ENCODE measurements around the gene DRAM1.

DRAM1 gene

GRCh38 chr12:101948365-101948764, 71.0 kb downstream of the DRAM1 start:
- H3K4me2 ChIP-seq (ENCODE audit: low read length) = no peak overlapping the region
- no peak overlapping the region for H3K9ac ChIP-seq (ENCODE audit: low read depth, low read length)
- no peaks in the 10 kb centered on the region for H3K9me3 ChIP-seq (replicated peaks; ENCODE audit: low read length)
- H3K36me3 ChIP-seq (ENCODE audit: insufficient read depth, low read length) = no peaks in the 10 kb centered on the region
- H3K4me1 ChIP-seq (ENCODE audit: control insufficient read depth, insufficient read depth, low read length) = no peaks in the 10 kb centered on the region
- no peaks in the 10 kb centered on the region for H3K27me3 ChIP-seq (ENCODE audit: control insufficient read depth, insufficient read depth, low read length)
- no peak overlapping the region for H3K4me3 ChIP-seq (ENCODE audit: low read length)

DNA sequence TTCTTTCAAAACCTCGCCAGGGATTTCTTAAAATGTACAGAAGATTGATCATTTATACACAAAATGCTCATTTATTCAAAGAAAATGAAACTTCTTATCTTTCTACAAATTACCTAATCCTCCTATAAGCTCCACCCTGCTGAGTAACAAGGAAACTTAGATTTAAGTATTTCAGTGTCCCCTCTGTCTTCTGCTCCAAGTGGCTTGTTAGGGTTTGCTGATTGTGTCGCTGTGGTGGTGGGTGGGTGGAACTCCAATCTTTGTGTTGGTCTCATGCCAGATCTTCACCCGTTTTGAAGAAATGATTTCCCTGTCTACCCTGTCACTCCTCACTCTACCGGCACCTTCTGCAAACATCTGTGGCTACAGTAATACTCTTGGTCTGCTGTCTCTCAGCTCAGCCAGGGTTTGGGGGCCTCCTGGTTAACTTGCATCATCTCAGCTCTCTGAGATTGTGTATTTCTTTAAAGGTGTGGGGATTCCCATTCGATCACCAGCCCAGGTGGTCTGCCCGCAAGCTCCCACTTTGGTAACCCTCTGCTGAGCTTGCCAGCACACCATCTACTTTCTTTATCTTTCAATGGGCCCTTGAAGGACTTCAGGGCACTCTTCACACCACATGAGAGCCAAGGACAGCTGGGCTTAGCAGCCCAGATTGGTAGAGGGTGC, 73.8 kb downstream of the DRAM1 start:
- Histone ChIP-seq H3K9ac (ENCODE audit: low read depth, low read length) (no peak overlapping the region), H3K4me2 (ENCODE audit: low read length) (no peak overlapping the region), H3K4me3 (ENCODE audit: low read length) (no peak overlapping the region), H3K36me3 (ENCODE audit: insufficient read depth, low read length) (no peaks in the 10 kb centered on the region), H3K9me3 (replicated peaks; ENCODE audit: low read length) (no peaks in the 10 kb centered on the region), H3K4me1 (ENCODE audit: control insufficient read depth, insufficient read depth, low read length) (no peaks in the 10 kb centered on the region), H3K27me3 (ENCODE audit: control insufficient read depth, insufficient read depth, low read length) (no peaks in the 10 kb centered on the region)

GRCh38 chr12:101954113-101954512, 76.7 kb downstream of the DRAM1 start:
- Histone ChIP-seq H3K4me2 (ENCODE audit: low read length) (no peak overlapping the region), H3K27me3 (ENCODE audit: control insufficient read depth, insufficient read depth, low read length) (no peaks in the 10 kb centered on the region), H3K4me1 (ENCODE audit: control insufficient read depth, insufficient read depth, low read length) (no peaks in the 10 kb centered on the region), H3K9me3 (replicated peaks; ENCODE audit: low read length) (no peaks in the 10 kb centered on the region), H3K9ac (ENCODE audit: low read depth, low read length) (no peak overlapping the region), H3K36me3 (ENCODE audit: insufficient read depth, low read length) (no peaks in the 10 kb centered on the region), H3K4me3 (ENCODE audit: low read length) (no peak overlapping the region)

- Histone ChIP-seq H3K9me3 (replicated peaks; ENCODE audit: low read length) (no peaks in the 10 kb centered on the region), H3K4me3 (ENCODE audit: low read length) (no peak overlapping the region), H3K36me3 (ENCODE audit: insufficient read depth, low read length) (no peaks in the 10 kb centered on the region), H3K4me2 (ENCODE audit: low read length) (no peak overlapping the region), H3K27me3 (ENCODE audit: control insufficient read depth, insufficient read depth, low read length) (no peaks in the 10 kb centered on the region), H3K4me1 (ENCODE audit: control insufficient read depth, insufficient read depth, low read length) (no peaks in the 10 kb centered on the region), H3K9ac (ENCODE audit: low read depth, low read length) (no peak overlapping the region)
Measured at GRCh38 chr12:101954676-101955075, 77.3 kb downstream of the DRAM1 start.

DNA sequence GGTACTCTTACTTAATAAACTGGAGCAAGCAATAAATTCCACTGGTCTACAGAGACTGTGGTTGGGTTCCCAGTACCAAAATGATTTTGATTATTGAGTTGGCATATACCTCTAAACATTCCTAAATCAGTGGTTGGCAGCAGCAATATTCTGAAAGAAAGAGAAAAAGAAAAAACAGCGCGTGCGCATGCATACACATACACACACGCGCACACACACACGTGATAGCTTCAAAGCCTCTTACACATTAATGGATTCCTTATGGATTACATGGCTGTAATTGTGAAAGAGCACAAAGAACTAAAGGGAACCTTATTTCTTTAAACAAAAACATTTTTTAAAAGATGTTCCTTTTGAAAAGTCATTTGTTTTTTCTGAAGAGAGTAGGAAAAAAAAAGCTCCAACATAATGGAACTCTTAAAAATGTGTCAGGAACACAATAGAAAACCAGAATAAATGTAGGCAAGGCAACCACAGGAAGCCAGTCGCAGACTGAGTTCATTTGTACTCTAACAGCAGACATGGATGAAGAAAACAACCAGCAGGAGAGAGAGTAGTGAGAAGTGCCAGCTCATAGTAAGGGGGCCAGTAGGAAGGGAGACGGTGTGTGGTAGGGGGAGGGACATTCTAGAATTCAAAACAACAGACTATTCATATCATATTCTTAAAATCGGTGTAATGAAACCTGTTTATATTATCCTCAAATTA, 80.0 kb downstream of the DRAM1 start:
- no peaks in the 10 kb centered on the region for H3K9me3 ChIP-seq (replicated peaks; ENCODE audit: low read length)
- no peak overlapping the region for H3K4me2 ChIP-seq (ENCODE audit: low read length)
- H3K4me3 ChIP-seq (ENCODE audit: low read length) = no peak overlapping the region
- H3K9ac ChIP-seq (ENCODE audit: low read depth, low read length) = no peak overlapping the region
- no peaks in the 10 kb centered on the region for H3K36me3 ChIP-seq (ENCODE audit: insufficient read depth, low read length)
- no peaks in the 10 kb centered on the region for H3K27me3 ChIP-seq (ENCODE audit: control insufficient read depth, insufficient read depth, low read length)
- H3K4me1 ChIP-seq (ENCODE audit: control insufficient read depth, insufficient read depth, low read length) = no peaks in the 10 kb centered on the region

- Histone ChIP-seq H3K27me3 (ENCODE audit: control insufficient read depth, insufficient read depth, low read length) (no peaks in the 10 kb centered on the region), H3K4me3 (ENCODE audit: low read length) (no peak overlapping the region), H3K36me3 (ENCODE audit: insufficient read depth, low read length) (no peaks in the 10 kb centered on the region), H3K9me3 (replicated peaks; ENCODE audit: low read length) (no peaks in the 10 kb centered on the region), H3K4me1 (ENCODE audit: control insufficient read depth, insufficient read depth, low read length) (no peaks in the 10 kb centered on the region), H3K4me2 (ENCODE audit: low read length) (no peak overlapping the region), H3K9ac (ENCODE audit: low read depth, low read length) (no peak overlapping the region)
Measured at GRCh38 chr12:101959607-101960006, 82.2 kb downstream of the DRAM1 start.

- Histone ChIP-seq H3K4me2 (ENCODE audit: low read length) (no peak overlapping the region), H3K4me3 (ENCODE audit: low read length) (no peak overlapping the region), H3K27me3 (ENCODE audit: control insufficient read depth, insufficient read depth, low read length) (no peaks in the 10 kb centered on the region), H3K36me3 (ENCODE audit: insufficient read depth, low read length) (no peaks in the 10 kb centered on the region), H3K4me1 (ENCODE audit: control insufficient read depth, insufficient read depth, low read length) (no peaks in the 10 kb centered on the region), H3K9me3 (replicated peaks; ENCODE audit: low read length) (no peaks in the 10 kb centered on the region), H3K9ac (ENCODE audit: low read depth, low read length) (no peak overlapping the region)
Measured at GRCh38 chr12:101962486-101962885, 85.1 kb downstream of the DRAM1 start.

- no peaks in the 10 kb centered on the region for H3K9me3 ChIP-seq (replicated peaks; ENCODE audit: low read length)
- no peak overlapping the region for H3K9ac ChIP-seq (ENCODE audit: low read depth, low read length)
- H3K27me3 ChIP-seq (ENCODE audit: control insufficient read depth, insufficient read depth, low read length) = no peaks in the 10 kb centered on the region
- H3K36me3 ChIP-seq (ENCODE audit: insufficient read depth, low read length) = no peaks in the 10 kb centered on the region
- no peaks in the 10 kb centered on the region for H3K4me1 ChIP-seq (ENCODE audit: control insufficient read depth, insufficient read depth, low read length)
- no peak overlapping the region for H3K4me3 ChIP-seq (ENCODE audit: low read length)
- H3K4me2 ChIP-seq (ENCODE audit: low read length) = no peak overlapping the region
Measured at GRCh38 chr12:101963697-101964096, 86.3 kb downstream of the DRAM1 start.

GRCh38 chr12:101966496-101966895, 89.1 kb downstream of the DRAM1 start:
- Histone ChIP-seq H3K9ac (ENCODE audit: low read depth, low read length) (no peak overlapping the region), H3K27me3 (ENCODE audit: control insufficient read depth, insufficient read depth, low read length) (no peaks in the 10 kb centered on the region), H3K36me3 (ENCODE audit: insufficient read depth, low read length) (no peaks in the 10 kb centered on the region), H3K9me3 (replicated peaks; ENCODE audit: low read length) (no peaks in the 10 kb centered on the region), H3K4me3 (ENCODE audit: low read length) (no peak overlapping the region), H3K4me1 (ENCODE audit: control insufficient read depth, insufficient read depth, low read length) (no peaks in the 10 kb centered on the region), H3K4me2 (ENCODE audit: low read length) (no peak overlapping the region)

GRCh38 chr12:101967506-101967905, 90.1 kb downstream of the DRAM1 start:
- Histone ChIP-seq H3K4me2 (ENCODE audit: low read length) (no peak overlapping the region), H3K36me3 (ENCODE audit: insufficient read depth, low read length) (no peaks in the 10 kb centered on the region), H3K27me3 (ENCODE audit: control insufficient read depth, insufficient read depth, low read length) (no peaks in the 10 kb centered on the region), H3K4me1 (ENCODE audit: control insufficient read depth, insufficient read depth, low read length) (no peaks in the 10 kb centered on the region), H3K9me3 (replicated peaks; ENCODE audit: low read length) (no peaks in the 10 kb centered on the region), H3K9ac (ENCODE audit: low read depth, low read length) (no peak overlapping the region), H3K4me3 (ENCODE audit: low read length) (no peak overlapping the region)

DNA sequence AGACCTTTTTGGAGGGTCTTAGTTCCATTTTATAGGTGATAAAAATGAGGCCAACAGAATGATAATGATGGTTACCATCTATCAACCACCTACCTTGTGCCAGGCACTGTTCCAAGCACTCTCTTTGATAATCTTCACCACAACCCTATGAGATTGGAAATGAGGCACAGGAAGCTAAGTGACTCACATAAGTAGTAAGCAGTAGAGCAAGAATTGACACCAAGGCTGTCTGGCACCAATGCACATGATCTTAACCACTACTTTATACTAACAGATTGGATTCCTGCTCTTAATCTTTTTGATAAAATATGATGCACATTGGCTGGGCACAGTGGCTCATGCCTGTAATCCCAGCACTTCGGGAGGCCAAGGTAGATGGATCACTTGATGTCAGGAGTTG, 91.4 kb downstream of the DRAM1 start:
- H3K4me1 ChIP-seq (ENCODE audit: control insufficient read depth, insufficient read depth, low read length) = no peaks in the 10 kb centered on the region
- H3K9me3 ChIP-seq (replicated peaks; ENCODE audit: low read length) = no peaks in the 10 kb centered on the region
- no peak overlapping the region for H3K9ac ChIP-seq (ENCODE audit: low read depth, low read length)
- H3K4me2 ChIP-seq (ENCODE audit: low read length) = no peak overlapping the region
- no peak overlapping the region for H3K4me3 ChIP-seq (ENCODE audit: low read length)
- H3K27me3 ChIP-seq (ENCODE audit: control insufficient read depth, insufficient read depth, low read length) = no peaks in the 10 kb centered on the region
- H3K36me3 ChIP-seq (ENCODE audit: insufficient read depth, low read length) = no peaks in the 10 kb centered on the region

Data from skeletal muscle satellite cell (primary cell).